HepG2 (cell line): ENCODE measurements around the gene OOSP1. TPM values are rescaled to one million over a fixed set of nuclear protein-coding genes. Genes with fewer than 3 reads are reported as not detected.

Source experiments
- ATAC-seq: fragments of 200-7000 bp; cut with Tn5 transposase; 3 replicates; pipeline ENCODE4 v1.9.1; 2020; ENCODE audit warnings: mild to moderate bottlenecking, moderate library complexity
- BruUV-seq: library from RNA; stranded (reverse); fragments of 400-500 nt; replicated peaks from 2 replicates; lab custom pipeline; 2021; lab: Mats Ljungman, UMichigan
- CTCF ChIA-PET: fragments of 300-600 bp; formaldehyde crosslinking; extraction: SDS; loops from one replicate; lab custom pipeline; 2021; ENCODE audit warnings: low total read pairs, inconsistent platforms, low intra/inter-chr PET ratio; lab: Yijun Ruan, JAX
- POLR2A ChIA-PET: fragments of 350-600 bp; sonication (Branson Sonifier 250); formaldehyde crosslinking; loops from one replicate; lab custom pipeline; 2020; ENCODE audit warnings: antibody characterized with exemption, inconsistent platforms; lab: Yijun Ruan, JAX
- DNase-seq: peaks from one replicate; pipeline ENCODE4 v3.0.0-alpha.2; 2015; ENCODE audit warnings: low spot score
- FAIRE-seq: peaks from 3 replicates; lab custom pipeline; 2011; peaks lifted over from hg19 to GRCh38; lab: Jason Lieb, UNC
- H2AFZ ChIP-seq: one replicate; pipeline ENCODE4 v1.6.1; 2011; ENCODE audit warnings: low read length, inconsistent platforms
- H3K27ac ChIP-seq: fragments of 300-600 bp; 3 replicates; pipeline ENCODE4 v1.8.0; 2011; ENCODE audit warnings: mixed run types, mild to moderate bottlenecking, mixed read lengths, low read length, inconsistent platforms; ENCODE audit not compliant: insufficient read depth; ENCODE audit errors: extremely low read length
- H3K27me3 ChIP-seq, 2 experiments: fragments of 200-600 bp in 1 of 2; 2 replicates in 1 of 2; 3 replicates in 1 of 2; pipeline versions ENCODE4 v1.6.0 to v1.8.0; 2011; ENCODE audit warnings: low read length in 2 of 2, mild to moderate bottlenecking in 2 of 2, moderate library complexity in 2 of 2, inconsistent platforms in 1 of 2; ENCODE audit not compliant: insufficient read depth in 2 of 2, control insufficient read depth in 1 of 2
- H3K36me3 ChIP-seq, 2 experiments: fragments of 200-600 bp in 1 of 2; replicated peaks in 1 of 2; 2 replicates in 1 of 2; 3 replicates in 1 of 2; pipeline versions ENCODE4 v1.5.1 to v1.8.0; 2011; ENCODE audit warnings: low read length in 2 of 2, inconsistent platforms in 1 of 2; ENCODE audit not compliant: insufficient read depth in 2 of 2, control insufficient read depth in 1 of 2
- H3K4me1 ChIP-seq: 2 replicates; pipeline ENCODE4 v1.5.1; 2012; ENCODE audit warnings: low read length, inconsistent platforms; ENCODE audit not compliant: insufficient read depth
- H3K4me2 ChIP-seq: 2 replicates; pipeline ENCODE4 v1.6.0; 2011; ENCODE audit warnings: low read depth, low read length, inconsistent platforms
- H3K4me3 ChIP-seq, 3 experiments: fragments of 200-600 bp in 1 of 3; sonication (generic), shearing (Covaris generic) in 1 of 3; replicated peaks in 1 of 3; 2 replicates each; pipeline ENCODE4 v1.5.1; 2011 to 2016; ENCODE audit warnings: low read length in 3 of 3, inconsistent platforms in 2 of 3, low read depth in 2 of 3, mild to moderate bottlenecking in 2 of 3, control low read depth in 1 of 3, mixed read lengths in 1 of 3; ENCODE audit not compliant: insufficient read depth in 1 of 3
- H3K79me2 ChIP-seq: one replicate; pipeline ENCODE4 v1.6.1; 2011; ENCODE audit warnings: low read length, inconsistent platforms; ENCODE audit not compliant: insufficient read depth
- H3K9ac ChIP-seq: 2 replicates; pipeline ENCODE4 v1.6.0; 2011; ENCODE audit warnings: mild to moderate bottlenecking, low read depth, low read length, inconsistent platforms; ENCODE audit not compliant: insufficient read depth
- H3K9me3 ChIP-seq: 2 replicates; pipeline ENCODE4 v1.5.1; 2012; ENCODE audit warnings: mild to moderate bottlenecking, low read length
- H4K20me1 ChIP-seq: 2 replicates; pipeline ENCODE4 v1.6.0; 2011; ENCODE audit warnings: inconsistent platforms, mild to moderate bottlenecking, low read length, moderate library complexity; ENCODE audit not compliant: insufficient read depth
- DBP ChIP-seq: sonication (generic); formaldehyde crosslinking; IDR thresholded peaks from 2 replicates; pipeline ENCODE4 v1.4.0; 2020; ENCODE audit warnings: missing genetic modification reagents; ENCODE audit errors: not compliant biosample characterization
- DDIT3 ChIP-seq: sonication (generic); formaldehyde crosslinking; IDR thresholded peaks from 2 replicates; pipeline ENCODE4 v1.4.0; 2020; ENCODE audit warnings: mild to moderate bottlenecking, missing genetic modification reagents
- FOXC1 ChIP-seq: sonication (generic); formaldehyde crosslinking; IDR thresholded peaks from 2 replicates; pipeline ENCODE4 v1.8.0; 2022; ENCODE audit warnings: mild to moderate bottlenecking, missing genetic modification reagents, borderline replicate concordance
- KMT2B ChIP-seq: IDR thresholded peaks from 2 replicates; pipeline ENCODE4 v1.6.1; 2016; ENCODE audit warnings: missing genetic modification reagents, missing compliant biosample characterization
- MIER2 ChIP-seq: IDR thresholded peaks from 2 replicates; pipeline ENCODE4 v1.6.1; 2016; ENCODE audit warnings: missing biosample characterization, missing genetic modification reagents
- NFATC3 ChIP-seq: sonication (generic); formaldehyde crosslinking; IDR thresholded peaks from 2 replicates; pipeline ENCODE4 v1.5.1; 2020; ENCODE audit warnings: mild to moderate bottlenecking, missing genetic modification reagents
- PCBP1 ChIP-seq: fragments of 200-400 bp; formaldehyde crosslinking; IDR thresholded peaks from 2 replicates; pipeline ENCODE4 v1.6.1; 2017; ENCODE audit warnings: mild to moderate bottlenecking, low read depth, low read length, borderline replicate concordance
- ZNF253 ChIP-seq: sonication (generic); formaldehyde crosslinking; IDR thresholded peaks from 2 replicates; pipeline ENCODE4 v1.8.0; 2022; ENCODE audit warnings: mild to moderate bottlenecking, missing genetic modification reagents, borderline replicate concordance
- ZNF543 ChIP-seq: sonication (generic); formaldehyde crosslinking; IDR thresholded peaks from 2 replicates; pipeline ENCODE4 v1.4.0; 2020; ENCODE audit warnings: mild to moderate bottlenecking, missing genetic modification reagents
- WGBS: methylation state at CpG from one replicate; pipeline ENCODE4 v1.1.6; 2017; ENCODE audit warnings: low lambda C conversion rate; 5-methylcytosine and 5-hydroxymethylcytosine counted together
- in situ Hi-C: cut with HindIII; loops from 2 replicates; pipeline ENCODE4 v1.10.0; 2017; ENCODE audit warnings: low pct_unique_long_range_greater_than_20kb; ENCODE audit not compliant: extremely low pct_ligation_motif_present
- intact Hi-C: fragments of 100-400 bp; cut with micrococcal nuclease; formaldehyde crosslinking; loops from one replicate; pipeline ENCODE4 v1.10.0; 2022; ENCODE audit not compliant: unreplicated experiment
- polyA plus RNA-seq, 8 experiments: library from polyadenylated mRNA; depleted of rRNA in 3 of 8; stranded (reverse) in 7 of 8; unstranded in 1 of 8; fragments of >200 nt; fragmentation: Illumina TruSeq in 4 of 8; extraction: Trizol in 4 of 8; gene quantifications; 2 replicates each; pipeline versions ENCODE4 v1.2.1 to v1.2.3, GENCODE V29; 2011 to 2016; ENCODE audit warnings: low read depth in 4 of 8, missing spikeins in 1 of 8, mixed read lengths in 1 of 8; ENCODE audit not compliant: insufficient read depth in 1 of 8
- total RNA-seq, 5 experiments: library from RNA; depleted of rRNA; stranded (reverse); fragments of >200 nt; fragmentation: Illumina TruSeq; extraction: Trizol; gene quantifications; 2 replicates each; pipeline ENCODE4 v1.2.3, GENCODE V29; 2016; ENCODE audit warnings: low read depth in 1 of 5

OOSP1 gene
- total and polyA plus RNA-seq, 2 of the 13 experiments (the other 11 are each of a cell fraction or from before 2014, with no cell fraction given) = not detected

- Histone ChIP-seq H3K27ac (no peak overlapping the region), H3K4me1 (peaks cover 14% of the 10 kb centered on the region), H4K20me1 (no peaks in the 10 kb centered on the region), H3K4me3 (no peak overlapping the region), H3K79me2 (no peaks in the 10 kb centered on the region), H3K4me2 (no peak overlapping the region), H3K27me3 (no peaks in the 10 kb centered on the region; a peak in 1 of 5 replicates), H2AFZ (no peak overlapping the region), H3K36me3 (no peaks in the 10 kb centered on the region), H3K9me3 (no peaks in the 10 kb centered on the region), H3K9ac (no peak overlapping the region)
- CTCF ChIA-PET = no interaction called here
- in situ Hi-C loops = no loop called here
- no TSS peak for BruUV-seq
- intact Hi-C loops = no loop called here
- no peak for TF ChIP-seq KMT2B (CRISPR knock-in tag)
- no peak for TF ChIP-seq DBP (CRISPR knock-in tag)
- TF ChIP-seq DDIT3 (CRISPR knock-in tag) = no peak
- DNase-seq = no peak
- no peak for FAIRE-seq
- POLR2A ChIA-PET = no interaction called here
- ATAC-seq = no peak
- 72% methylated on average over 3 of the region's 3 CpGs for WGBS
Measured at GRCh38 chr11:59966201-59966600, 28.0 kb downstream of the OOSP1 start.

GRCh38 chr11:59967677-59968394 lies 29.6 kb downstream of the OOSP1 start:
- BruUV-seq = no TSS peak
- ATAC-seq = no peak
- ChIA-PET POLR2A (no interaction called here), CTCF (no interaction called here)
- Histone ChIP-seq H3K27me3 (no peaks in the 10 kb centered on the region), H3K4me2 (no peak overlapping the region), H3K36me3 (no peaks in the 10 kb centered on the region), H3K9me3 (no peaks in the 10 kb centered on the region), H3K4me3 (no peak overlapping the region), H3K9ac (no peak overlapping the region), H4K20me1 (no peaks in the 10 kb centered on the region), H3K79me2 (no peaks in the 10 kb centered on the region), H3K4me1 (no peaks in the 10 kb centered on the region), H2AFZ (no peak overlapping the region), H3K27ac (no peak overlapping the region)
- WGBS = 0% methylated on average over 3 of the region's 3 CpGs
- in situ Hi-C loops (no loop called here), intact Hi-C loops (no loop called here)
- TF ChIP-seq NFATC3 (CRISPR knock-in tag) (no peak), MIER2 (CRISPR knock-in tag) (no peak), ZNF253 (CRISPR knock-in tag) (no peak), ZNF543 (CRISPR knock-in tag) (no peak), PCBP1 (no peak), FOXC1 (CRISPR knock-in tag) (no peak)
- no peak for DNase-seq
- FAIRE-seq = no peak
